Pancreas (tissue), 10 donors: ENCODE results near the gene HDAC4. TPM values are rescaled to one million over a fixed set of nuclear protein-coding genes. Genes with fewer than 3 reads are reported as not detected.

Source experiments
- ATAC-seq, 4 donors: fragments of 200-7000 bp; cut with Tn5 transposase; one replicate each; pipeline versions ENCODE4 v1.8.0 to v1.9.1; 2020; ENCODE audit warnings: mild to moderate bottlenecking in 4 of 4, moderate library complexity in 4 of 4
- DNase-seq, 6 donors: peaks; one replicate each; pipeline ENCODE4 v3.0.0-alpha.2; 2020
- FAIRE-seq: peaks from 2 replicates; lab custom pipeline; 2012; peaks lifted over from hg19 to GRCh38; lab: Jason Lieb, UNC
- H3K27ac ChIP-seq, 4 donors: fragments of 200-600 bp; sonication (generic); 1 replicate in 3 of 4; 2 replicates in 1 of 4; pipeline versions ENCODE4 v1.5.0 to v1.8.0; 2020
- H3K27me3 ChIP-seq, 4 donors: fragments of 200-600 bp; one replicate each; pipeline ENCODE4 v1.8.0; 2021
- H3K36me3 ChIP-seq, 3 donors: fragments of 200-600 bp; sonication (generic) in 1 of 3; one replicate each; pipeline versions ENCODE4 v1.5.0 to v1.8.0; 2020 to 2021
- H3K4me1 ChIP-seq, 3 donors: fragments of 200-600 bp; one replicate each; pipeline ENCODE4 v1.8.0; 2021
- H3K4me3 ChIP-seq, 4 donors: fragments of 200-600 bp; sonication (generic) in 2 of 4; one replicate each; pipeline versions ENCODE4 v1.5.0 to v1.8.0; 2020 to 2021
- H3K9me3 ChIP-seq, 4 donors: fragments of 200-600 bp; one replicate each; pipeline ENCODE4 v1.8.0; 2021
- WGBS, 2 donors: extraction: QIAGEN DNeasy Blood & Tissue Kit; methylation state at CpG; one replicate each; pipeline ENCODE4 v1.1.7; 2013; 5-methylcytosine and 5-hydroxymethylcytosine counted together
- intact Hi-C, 3 donors: fragments of 100-400 bp; cut with DNase I; formaldehyde crosslinking; loops; one replicate each; pipeline versions ENCODE4 v1.11.1 to v1.14.2; 2022
- polyA plus RNA-seq, 2 donors: library from polyadenylated mRNA; stranded (reverse); fragments of 200-250 nt; gene quantifications; one replicate each; pipeline ENCODE4 v1.2.3, GENCODE V29; 2013
- total RNA-seq, 6 donors: library from RNA; stranded (reverse); fragmentation: NEBNext Ultra II Directional in 4 of 6; extraction: Animal tissue kit (Norgen Biotek cat#: 25700) in 4 of 6; gene quantifications; one replicate each; pipeline versions ENCODE4 v1.2.1 to v1.2.4, GENCODE V29; 2021 to 2023
- TF ChIP-seq, protein P1 (sequence below), 4 donors: fragments of 200-600 bp; sonication (generic) in 3 of 4; IDR thresholded peaks; one replicate each; pipeline versions ENCODE4 v1.5.0 to v1.8.0; 2021; ENCODE audit warnings: antibody characterized with exemption in 4 of 4
- donor health status: healthy with polysubstance abuse.
- donor health status: DM: no; HTN: no; CAD: no; lungs with moderate emphysema.
- donor health status: DM: no; HTN: no; CAD: no.
- donor health status: control.
- donor health status: control.
- donor health status: Bipolar disorder and iron deficiency.
- donor health status: DM: yes; HTN: yes; CAD: no.
- donor health status: DM: no; HTN: no; CAD: no.
- donor health status: DM: no; HTN: no; CAD: no.
- donor health status: DM: yes; HTN: yes; CAD: no.

Gene HDAC4
- total and polyA plus RNA-seq, 8 donors: 8.2 to 31.8 (median 16.6) TPM

DNA sequence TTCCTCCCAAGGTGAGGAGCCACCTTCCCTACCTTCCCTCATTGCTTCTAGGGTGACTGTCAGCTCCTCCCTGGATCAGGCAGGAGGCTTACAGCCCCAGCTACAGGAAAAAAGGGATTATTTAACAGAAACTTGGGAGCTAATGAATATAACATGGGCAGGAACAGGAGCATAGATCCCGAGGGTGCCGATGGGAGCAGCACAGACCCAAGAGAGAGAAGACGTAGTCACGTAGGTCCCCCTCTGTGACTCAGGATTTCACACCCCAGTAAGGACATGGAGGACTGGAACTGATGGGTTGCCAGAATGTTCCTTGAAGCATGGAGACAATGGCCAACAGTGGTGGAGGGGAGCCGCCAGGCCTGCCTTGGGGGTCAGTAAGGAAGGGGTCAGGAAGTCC, 10.3 kb upstream of the HDAC4 start:
- no peaks in the 10 kb centered on the region for H3K9me3 ChIP-seq
- no peaks in the 10 kb centered on the region for H3K4me1 ChIP-seq
- FAIRE-seq: no peak
- no peak for ATAC-seq
- no peak for DNase-seq
- no peaks in the 10 kb centered on the region for H3K36me3 ChIP-seq
- H3K4me3 ChIP-seq: no peak overlapping the region
- H3K27me3 ChIP-seq: no peaks in the 10 kb centered on the region
- H3K27ac ChIP-seq: no peak overlapping the region
- intact Hi-C loops: no loop called here
- TF ChIP-seq, protein P1, sequence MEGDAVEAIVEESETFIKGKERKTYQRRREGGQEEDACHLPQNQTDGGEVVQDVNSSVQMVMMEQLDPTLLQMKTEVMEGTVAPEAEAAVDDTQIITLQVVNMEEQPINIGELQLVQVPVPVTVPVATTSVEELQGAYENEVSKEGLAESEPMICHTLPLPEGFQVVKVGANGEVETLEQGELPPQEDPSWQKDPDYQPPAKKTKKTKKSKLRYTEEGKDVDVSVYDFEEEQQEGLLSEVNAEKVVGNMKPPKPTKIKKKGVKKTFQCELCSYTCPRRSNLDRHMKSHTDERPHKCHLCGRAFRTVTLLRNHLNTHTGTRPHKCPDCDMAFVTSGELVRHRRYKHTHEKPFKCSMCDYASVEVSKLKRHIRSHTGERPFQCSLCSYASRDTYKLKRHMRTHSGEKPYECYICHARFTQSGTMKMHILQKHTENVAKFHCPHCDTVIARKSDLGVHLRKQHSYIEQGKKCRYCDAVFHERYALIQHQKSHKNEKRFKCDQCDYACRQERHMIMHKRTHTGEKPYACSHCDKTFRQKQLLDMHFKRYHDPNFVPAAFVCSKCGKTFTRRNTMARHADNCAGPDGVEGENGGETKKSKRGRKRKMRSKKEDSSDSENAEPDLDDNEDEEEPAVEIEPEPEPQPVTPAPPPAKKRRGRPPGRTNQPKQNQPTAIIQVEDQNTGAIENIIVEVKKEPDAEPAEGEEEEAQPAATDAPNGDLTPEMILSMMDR (IDR thresholded peaks at IDR 0.05): no peak
- WGBS, 2 donors: 76 to 83% methylated on average over 5 of the region's 5 CpGs

DNA sequence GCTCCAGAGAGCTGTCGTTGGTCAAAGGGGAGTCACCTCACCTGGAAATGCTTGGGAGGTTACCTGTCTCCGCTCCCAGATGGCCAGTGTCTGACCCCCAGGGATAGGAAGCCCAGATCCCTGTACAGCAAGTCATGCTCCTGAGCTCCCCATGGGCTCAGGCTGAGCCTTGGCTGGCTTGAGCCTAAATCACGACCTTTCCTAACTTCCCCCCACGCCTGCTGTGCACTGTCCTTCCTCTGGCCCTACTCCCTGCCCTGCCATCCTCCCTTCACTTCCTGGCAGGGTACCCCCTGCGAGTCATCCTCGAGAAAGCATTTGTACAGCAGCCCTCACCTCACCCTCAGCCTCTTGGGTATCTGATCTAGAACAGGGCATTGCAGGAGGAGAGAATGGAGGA, 9.2 kb upstream of the HDAC4 start:
- FAIRE-seq (no peak), DNase-seq (no peak), ATAC-seq (no peak)
- Histone ChIP-seq H3K36me3 (no peaks in the 10 kb centered on the region), H3K9me3 (no peaks in the 10 kb centered on the region), H3K27ac (no peak overlapping the region), H3K4me3 (no peak overlapping the region), H3K27me3 (no peaks in the 10 kb centered on the region), H3K4me1 (no peaks in the 10 kb centered on the region)
- TF ChIP-seq, protein P1 (IDR thresholded peaks at IDR 0.05): no peak
- intact Hi-C loops: no loop called here
- WGBS, 2 donors: 67 to 68% methylated on average over 6 of the region's 6 CpGs

DNA sequence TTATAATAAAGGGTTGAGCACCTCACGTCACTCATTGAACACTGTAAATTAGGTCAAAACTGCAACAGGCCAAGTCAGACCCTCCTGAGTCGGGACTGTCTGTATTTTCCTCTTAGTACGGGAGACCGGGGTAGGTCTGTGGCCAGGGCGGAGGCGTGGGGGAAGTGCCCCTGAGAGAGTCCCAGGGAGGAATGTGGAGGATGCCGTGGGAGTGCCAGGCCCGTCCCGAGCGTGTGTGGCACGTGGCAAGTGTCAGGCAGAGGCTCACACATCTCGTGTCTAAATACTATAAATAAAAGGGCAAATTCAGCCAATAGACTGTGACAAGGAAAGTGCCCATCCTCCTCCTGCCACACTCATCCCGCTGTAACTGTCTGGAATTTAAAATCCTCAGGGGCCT, 6.3 kb upstream of the HDAC4 start:
- H3K4me3 ChIP-seq: no peak overlapping the region
- TF ChIP-seq, protein P1 (IDR thresholded peaks at IDR 0.05): no peak
- DNase-seq: no peak
- WGBS, 2 donors: 76 to 77% methylated on average over 13 of the region's 13 CpGs
- no peaks in the 10 kb centered on the region for H3K36me3 ChIP-seq
- no peak for ATAC-seq
- H3K27me3 ChIP-seq: no peaks in the 10 kb centered on the region
- H3K4me1 ChIP-seq: peaks cover 0 to 4% (median 2%) of the 10 kb centered on the region in 3 donors
- no peak for FAIRE-seq
- H3K9me3 ChIP-seq: no peaks in the 10 kb centered on the region
- intact Hi-C loops: no loop called here
- no peak overlapping the region for H3K27ac ChIP-seq

DNA sequence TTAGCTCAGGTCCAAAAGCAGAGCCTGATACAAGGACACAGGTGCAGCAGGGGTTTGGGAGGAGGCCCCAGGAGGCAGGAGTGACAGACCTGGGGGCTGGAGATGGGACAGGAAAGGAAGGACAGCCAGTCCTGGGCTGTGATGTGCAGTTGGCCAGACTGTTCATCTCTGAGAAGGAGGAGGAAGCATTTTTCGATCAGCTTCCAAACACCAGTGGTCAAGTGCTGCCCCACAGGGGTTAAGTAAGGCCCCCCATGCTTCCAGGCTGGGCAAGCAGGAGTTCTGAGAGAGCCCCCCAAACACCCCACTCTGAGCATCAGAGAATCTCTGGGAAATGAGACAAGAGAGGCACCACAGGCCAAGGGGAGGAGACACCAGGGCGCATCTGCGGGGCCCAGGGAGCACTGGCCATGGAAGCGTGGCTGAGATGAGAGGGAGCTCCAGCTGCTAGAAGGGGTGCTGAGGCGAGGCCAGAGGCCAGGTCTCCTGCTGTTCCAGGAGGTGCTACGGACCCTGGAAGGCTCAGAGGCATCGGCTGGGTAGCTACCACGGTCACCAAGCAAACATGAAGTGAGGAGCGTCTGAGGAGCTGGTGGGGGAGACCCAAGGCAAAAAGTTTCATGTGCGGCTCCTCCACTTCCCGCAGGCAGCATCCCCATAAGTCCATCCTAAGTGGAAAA, 5.6 kb upstream of the HDAC4 start:
- no peak for FAIRE-seq
- peaks cover 0 to 5% (median 3%) of the 10 kb centered on the region in 3 donors for H3K4me1 ChIP-seq
- H3K36me3 ChIP-seq: no peaks in the 10 kb centered on the region
- ATAC-seq: no peak
- TF ChIP-seq, protein P1 (IDR thresholded peaks at IDR 0.05): no peak
- no peak for DNase-seq
- 79 to 92% methylated on average over 11 of the region's 11 CpGs for WGBS, 2 donors
- H3K9me3 ChIP-seq: no peaks in the 10 kb centered on the region
- H3K4me3 ChIP-seq: no peak overlapping the region
- intact Hi-C loops: no loop called here
- no peak overlapping the region for H3K27ac ChIP-seq
- no peaks in the 10 kb centered on the region for H3K27me3 ChIP-seq

DNA sequence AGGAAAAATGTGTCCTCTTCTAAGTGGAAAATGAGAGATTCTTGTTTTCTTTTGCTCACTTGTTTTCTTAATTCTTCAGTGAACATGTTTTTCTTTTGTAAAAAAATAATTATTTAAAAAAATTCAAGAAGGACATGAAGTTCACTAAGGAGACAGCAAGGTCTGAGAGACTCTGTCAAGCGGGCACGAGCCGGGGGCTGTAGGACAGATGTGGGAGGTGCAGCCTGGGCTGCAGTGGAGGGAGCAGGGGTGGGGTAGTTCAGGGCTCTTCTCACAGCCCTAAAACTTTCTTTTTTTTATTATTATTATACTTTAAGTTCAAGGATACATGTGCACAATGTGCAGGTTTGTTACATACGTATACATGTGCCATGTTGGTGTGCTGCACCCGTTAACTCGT, 4.3 kb upstream of the HDAC4 start:
- Histone ChIP-seq H3K27me3 (no peaks in the 10 kb centered on the region), H3K4me1 (peaks cover 0 to 5% (median 3%) of the 10 kb centered on the region in 3 donors), H3K9me3 (no peaks in the 10 kb centered on the region), H3K4me3 (no peak overlapping the region), H3K36me3 (no peaks in the 10 kb centered on the region), H3K27ac (no peak overlapping the region)
- TF ChIP-seq, protein P1 (IDR thresholded peaks at IDR 0.05): no peak
- WGBS, 2 donors: 72 to 75% methylated on average over 6 of the region's 6 CpGs
- DNase-seq: no peak
- ATAC-seq: no peak
- FAIRE-seq: no peak
- intact Hi-C loops: no loop called here
